GM19467 (cell line): ENCODE data around the gene C5AR2.
"Not testable (repeated sequence)": the region's sequence is repeated elsewhere in the genome, so short reads cannot be mapped to it uniquely, and the experiment has no call there.

ENCODE experiments used
- ATAC-seq: cut with Tn5 transposase; IDR thresholded peaks from one replicate; pipeline ENCODE4 v1.9.1; 2021; ENCODE audit warnings: mild to moderate bottlenecking, moderate library complexity; ENCODE audit not compliant: unreplicated experiment

C5AR2 gene

GRCh38 chr19:47358936-47359335, 27.0 kb downstream of the C5AR2 start:
- no peak for ATAC-seq

GRCh38 chr19:47362321-47362720, 30.3 kb downstream of the C5AR2 start:
- ATAC-seq, result no peak

- no peak for ATAC-seq
Observed at GRCh38 chr19:47363758-47364531, 32.0 kb downstream of the C5AR2 start.

GRCh38 chr19:47365455-47365854, 33.5 kb downstream of the C5AR2 start:
- not testable (repeated sequence) for ATAC-seq

GRCh38 chr19:47370045-47370611, 38.2 kb downstream of the C5AR2 start:
- no peak for ATAC-seq

- ATAC-seq, result no peak
Observed at GRCh38 chr19:47371261-47371660, 39.3 kb downstream of the C5AR2 start.

- ATAC-seq, result no peak
Observed at GRCh38 chr19:47372603-47373002, 40.6 kb downstream of the C5AR2 start.

- ATAC-seq, result no peak
Observed at GRCh38 chr19:47373246-47374240, 41.6 kb downstream of the C5AR2 start.

- ATAC-seq, result no peak
Observed at GRCh38 chr19:47374876-47375693, 43.1 kb downstream of the C5AR2 start.

- ATAC-seq, result no peak
Observed at GRCh38 chr19:47375694-47376588, 44.0 kb downstream of the C5AR2 start.

- no peak for ATAC-seq
Observed at GRCh38 chr19:47376589-47377144, 44.7 kb downstream of the C5AR2 start.

- ATAC-seq, result no peak
Observed at GRCh38 chr19:47377208-47377701, 45.3 kb downstream of the C5AR2 start.

- no peak for ATAC-seq
Observed at GRCh38 chr19:47377801-47378200, 45.8 kb downstream of the C5AR2 start.

- ATAC-seq, result no peak
Observed at GRCh38 chr19:47378246-47378645, 46.3 kb downstream of the C5AR2 start.

- no peak for ATAC-seq
Observed at GRCh38 chr19:47379381-47379938, 47.5 kb downstream of the C5AR2 start.

GRCh38 chr19:47380559-47380958, 48.6 kb downstream of the C5AR2 start:
- no peak for ATAC-seq

GRCh38 chr19:47381121-47381520, 49.1 kb downstream of the C5AR2 start:
- no peak for ATAC-seq

GRCh38 chr19:47381653-47382279, 49.8 kb downstream of the C5AR2 start:
- no peak for ATAC-seq
